Right hindlimb (tissue), 1 donor: ENCODE results near the gene GHRHR.

Experiments
- DNase-seq: peaks from one replicate; pipeline ENCODE4 v3.0.0-alpha.2; 2018

Gene GHRHR

GRCh38 chr7:30963842-30964241 is at the start of gene GHRHR:
Gene GHRHR (plus strand): TSS chr7:30963953. CDS start chr7:30964069, 116 bp downstream.
- no peak for DNase-seq

- DNase-seq = no peak
Measured at GRCh38 chr7:30914596-30914995, 49.2 kb upstream of the GHRHR start.

GRCh38 chr7:30915005-30915601 is 48.6 kb upstream of the GHRHR start:
- DNase-seq = no peak

- DNase-seq = no peak
Measured at GRCh38 chr7:30915751-30916150, 48.0 kb upstream of the GHRHR start.

GRCh38 chr7:30916255-30916654 is 47.5 kb upstream of the GHRHR start:
- DNase-seq = no peak

- DNase-seq = no peak
Measured at GRCh38 chr7:30916767-30917166, 47.0 kb upstream of the GHRHR start.

GRCh38 chr7:30917216-30917893 is 46.4 kb upstream of the GHRHR start:
- DNase-seq = no peak

- peak; percentile 15 for DNase-seq
Measured at GRCh38 chr7:30918676-30919075, 45.1 kb upstream of the GHRHR start.

GRCh38 chr7:30920021-30920583 is 43.7 kb upstream of the GHRHR start:
- peak; percentile 21 for DNase-seq

GRCh38 chr7:30920584-30921539 is 42.9 kb upstream of the GHRHR start:
- DNase-seq = peak; percentile 74

- DNase-seq = peak; percentile 16
Measured at GRCh38 chr7:30921540-30922401, 42.0 kb upstream of the GHRHR start.

- DNase-seq = no peak
Measured at GRCh38 chr7:30922596-30922995, 41.2 kb upstream of the GHRHR start.

GRCh38 chr7:30923009-30923773 is 40.6 kb upstream of the GHRHR start:
- peak; percentile 12 for DNase-seq

- DNase-seq = peak; percentile 12
Measured at GRCh38 chr7:30923774-30924413, 39.9 kb upstream of the GHRHR start.

- no peak for DNase-seq
Measured at GRCh38 chr7:30924624-30925023, 39.1 kb upstream of the GHRHR start.

GRCh38 chr7:30925117-30925516 is 38.6 kb upstream of the GHRHR start:
- no peak for DNase-seq

GRCh38 chr7:30925913-30926312 is 37.8 kb upstream of the GHRHR start:
- no peak for DNase-seq

GRCh38 chr7:30926313-30926712 is 37.4 kb upstream of the GHRHR start:
- DNase-seq = peak; percentile 11

- DNase-seq = no peak
Measured at GRCh38 chr7:30927040-30927439, 36.7 kb upstream of the GHRHR start.

- peak; percentile 11 for DNase-seq
Measured at GRCh38 chr7:30927559-30927958, 36.2 kb upstream of the GHRHR start.
